GM19328 (cell line): ENCODE data around the gene ZNF365.
"Not testable (repeated sequence)": the region's sequence is repeated elsewhere in the genome, so short reads cannot be mapped to it uniquely, and the experiment has no call there.

Experiments used
- ATAC-seq: cut with Tn5 transposase; IDR thresholded peaks from one replicate; pipeline ENCODE4 v1.9.1; 2021; ENCODE audit warnings: mild to moderate bottlenecking, moderate library complexity; ENCODE audit not compliant: unreplicated experiment

The ZNF365 gene

GRCh38 chr10:62376071-62377025 lies 2.2 kb downstream of the ZNF365 start:
- no peak for ATAC-seq

- no peak for ATAC-seq
Observed at GRCh38 chr10:62377026-62377415, 2.9 kb downstream of the ZNF365 start.

GRCh38 chr10:62377966-62378365 lies 3.8 kb downstream of the ZNF365 start:
- no peak for ATAC-seq

- not testable (repeated sequence) for ATAC-seq
Observed at GRCh38 chr10:62378877-62379276, 4.7 kb downstream of the ZNF365 start.

- no peak for ATAC-seq
Observed at GRCh38 chr10:62379394-62379793, 5.2 kb downstream of the ZNF365 start.

GRCh38 chr10:62380016-62380415 lies 5.8 kb downstream of the ZNF365 start:
- ATAC-seq: no peak

GRCh38 chr10:62381385-62382102 lies 7.4 kb downstream of the ZNF365 start:
- ATAC-seq: no peak

DNA sequence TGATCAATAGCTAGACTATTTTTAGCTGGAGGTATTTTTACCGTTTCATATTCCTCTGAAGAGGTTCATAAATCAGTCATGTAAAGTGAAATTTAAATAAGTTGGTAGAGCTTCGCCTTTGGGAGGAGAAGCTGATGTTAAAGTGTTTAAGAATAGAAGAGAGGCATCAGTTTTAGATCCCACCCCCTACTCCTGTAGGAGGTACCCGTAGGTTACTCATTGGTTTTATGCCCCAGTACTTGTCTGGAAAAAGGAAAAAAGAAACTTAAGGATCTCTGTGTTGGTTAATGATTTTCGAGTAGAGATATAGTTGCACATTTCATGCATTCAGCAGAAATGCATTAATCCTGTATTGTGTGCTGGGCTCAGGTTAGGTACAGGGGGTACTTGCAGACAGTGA lies 8.7 kb downstream of the ZNF365 start:
- ATAC-seq: no peak

GRCh38 chr10:62384057-62384446 lies 9.9 kb downstream of the ZNF365 start:
- ATAC-seq: no peak

DNA sequence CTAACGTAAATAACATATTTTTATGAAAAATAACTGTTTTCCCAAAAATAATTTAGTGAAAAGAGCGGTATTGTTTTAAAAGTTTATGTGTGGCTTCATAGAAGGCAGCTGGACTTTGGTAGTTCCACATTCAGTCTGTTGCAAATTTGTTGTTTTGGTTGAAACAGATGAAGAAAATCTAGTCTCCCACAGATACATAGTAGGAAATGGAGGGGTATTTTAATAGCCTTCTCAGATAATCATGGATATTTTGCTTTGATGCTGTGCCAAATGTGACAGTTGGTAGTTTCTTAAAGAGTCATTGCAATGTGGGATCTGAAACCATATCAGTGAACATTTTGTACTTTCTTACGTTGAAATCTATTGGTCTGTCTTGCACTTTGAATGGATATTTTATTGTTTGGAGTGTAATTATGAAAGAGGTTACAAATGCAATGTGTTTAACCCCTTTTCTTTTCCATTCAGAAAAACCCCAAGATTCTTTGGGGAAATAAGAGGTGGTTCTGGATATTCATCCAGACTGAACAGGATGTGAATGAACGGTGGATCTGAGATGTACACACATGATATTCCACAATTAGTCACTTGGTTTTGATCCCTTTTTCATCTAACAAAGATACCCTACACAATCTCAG lies 10.4 kb downstream of the ZNF365 start:
- no peak for ATAC-seq

DNA sequence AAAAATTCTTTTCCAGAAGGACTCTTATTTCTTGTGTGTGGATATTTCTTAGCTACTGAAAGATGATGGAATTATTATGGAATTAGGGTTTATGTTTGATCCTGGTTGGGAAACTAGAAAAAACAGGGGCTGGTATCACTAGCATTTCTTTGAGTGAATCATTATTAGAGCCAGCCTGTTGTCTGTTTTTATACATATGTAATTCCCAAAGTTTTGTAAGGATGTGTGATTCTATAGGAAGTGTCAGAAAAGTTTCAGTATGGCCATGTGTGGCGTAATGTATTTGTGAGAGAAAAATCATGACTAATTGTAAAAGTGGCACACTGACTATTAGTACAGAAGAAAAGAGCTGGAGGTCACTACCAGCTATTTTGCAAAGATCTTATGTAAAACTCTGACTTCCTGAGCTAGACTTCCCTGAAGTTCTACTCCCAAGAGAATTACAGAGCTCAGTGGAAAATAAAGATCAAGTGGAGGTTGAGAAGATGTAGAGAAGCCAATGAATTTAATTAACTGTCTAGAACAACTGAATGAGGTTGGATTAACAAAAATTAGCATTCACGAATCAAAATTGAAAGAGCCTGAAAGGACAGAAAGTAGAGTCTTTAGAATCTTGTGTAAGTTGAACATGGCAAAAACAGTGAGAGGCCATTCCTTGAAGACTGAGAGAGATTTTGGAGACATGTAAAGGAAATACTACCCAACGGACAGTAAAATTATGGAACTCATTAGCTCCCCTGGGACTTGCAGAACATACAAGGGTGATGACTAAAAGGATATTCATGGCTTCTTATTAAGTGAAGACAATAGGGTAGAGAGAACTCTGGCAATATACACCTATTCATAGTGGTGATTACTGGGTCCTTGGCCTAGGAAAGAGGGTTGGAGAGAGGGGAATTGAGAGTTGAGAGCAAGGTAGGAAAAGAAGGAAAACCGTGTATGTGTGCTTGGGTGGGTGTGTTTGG lies 12.5 kb downstream of the ZNF365 start:
- ATAC-seq: no peak

DNA sequence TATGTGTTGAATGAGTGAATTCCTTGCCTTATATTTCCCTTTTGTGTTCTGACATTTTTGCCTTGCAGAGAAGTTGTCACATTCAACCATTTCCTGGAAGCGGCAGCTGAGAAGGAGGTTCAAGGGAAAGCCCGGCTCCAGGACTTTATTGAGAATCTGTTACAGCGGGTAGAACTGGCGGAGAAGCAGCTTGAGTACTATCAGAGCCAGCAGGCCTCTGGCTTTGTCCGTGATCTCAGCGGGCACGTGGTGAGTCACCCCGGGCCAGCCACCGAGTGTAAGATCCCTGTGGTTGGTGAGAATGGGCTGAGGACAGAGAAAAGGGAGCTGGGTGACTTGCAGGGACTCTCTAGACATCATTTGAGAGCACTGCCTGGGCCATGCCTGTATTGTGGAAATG lies 14.2 kb downstream of the ZNF365 start:
- ATAC-seq: no peak

GRCh38 chr10:62390497-62391176 lies 16.5 kb downstream of the ZNF365 start:
- ATAC-seq: no peak

GRCh38 chr10:62393237-62393636 lies 19.1 kb downstream of the ZNF365 start:
- ATAC-seq: no peak

DNA sequence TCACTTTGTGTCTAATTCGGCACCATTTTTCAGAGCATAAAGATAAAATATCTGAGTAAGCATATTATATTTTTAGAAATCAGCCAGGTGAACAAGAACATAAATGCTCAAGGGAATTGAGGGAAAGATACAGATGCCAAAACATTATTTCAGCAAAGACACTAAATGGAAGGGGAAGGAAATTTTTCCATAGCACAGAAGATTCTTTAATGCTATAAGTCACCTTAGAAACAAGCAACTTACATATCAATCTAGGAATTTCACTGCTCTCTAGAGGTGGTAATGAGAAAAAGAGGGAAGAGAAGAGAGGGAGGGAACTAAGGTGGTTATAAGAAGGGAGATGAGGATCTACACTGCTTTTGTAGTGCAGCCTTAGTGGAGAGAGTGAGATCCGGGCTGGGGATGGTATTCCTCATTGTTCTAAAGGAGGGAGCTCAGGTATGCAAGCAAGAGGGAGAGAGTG lies 20.4 kb downstream of the ZNF365 start:
- ATAC-seq: no peak

GRCh38 chr10:62395892-62396291 lies 21.7 kb downstream of the ZNF365 start:
- ATAC-seq: no peak

GRCh38 chr10:62396864-62397263 lies 22.7 kb downstream of the ZNF365 start:
- no peak for ATAC-seq

DNA sequence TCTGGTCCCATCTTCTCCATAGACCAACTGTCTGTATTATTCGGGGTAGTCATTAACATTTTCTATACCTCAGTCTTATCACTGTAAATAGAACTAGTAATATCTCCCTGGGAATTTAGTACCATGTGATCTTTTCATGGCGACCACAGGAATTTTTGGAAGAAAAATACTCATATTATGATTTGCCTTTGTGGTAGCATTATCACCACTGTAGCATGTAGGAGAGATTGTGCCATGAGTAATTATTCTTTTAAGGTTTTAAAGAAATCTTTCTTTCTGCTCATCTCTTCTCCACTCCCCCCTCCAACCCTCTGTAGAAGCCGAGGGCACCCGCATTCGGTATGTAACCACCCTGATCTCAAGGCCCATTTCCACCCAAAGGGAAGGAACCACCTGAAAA lies 25.0 kb downstream of the ZNF365 start:
- no peak for ATAC-seq

DNA sequence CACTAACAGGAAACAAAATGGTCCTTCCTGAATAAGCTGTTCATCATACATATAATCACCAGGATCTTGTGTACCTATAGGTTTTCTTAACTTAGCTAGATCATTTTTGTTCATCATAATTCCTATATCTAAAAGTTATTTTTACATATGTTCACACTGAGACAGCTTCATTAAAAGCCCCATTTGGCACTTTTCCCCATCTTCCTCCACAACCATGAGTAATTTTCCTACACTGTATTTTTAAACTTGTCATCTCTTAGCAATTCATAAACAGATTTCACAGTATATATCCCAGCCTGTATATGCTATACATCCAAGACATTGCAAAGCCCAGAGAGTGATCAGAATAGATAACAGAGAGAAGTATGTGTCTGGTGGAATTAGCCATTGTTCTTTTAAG lies 28.3 kb downstream of the ZNF365 start:
- ATAC-seq: no peak

DNA sequence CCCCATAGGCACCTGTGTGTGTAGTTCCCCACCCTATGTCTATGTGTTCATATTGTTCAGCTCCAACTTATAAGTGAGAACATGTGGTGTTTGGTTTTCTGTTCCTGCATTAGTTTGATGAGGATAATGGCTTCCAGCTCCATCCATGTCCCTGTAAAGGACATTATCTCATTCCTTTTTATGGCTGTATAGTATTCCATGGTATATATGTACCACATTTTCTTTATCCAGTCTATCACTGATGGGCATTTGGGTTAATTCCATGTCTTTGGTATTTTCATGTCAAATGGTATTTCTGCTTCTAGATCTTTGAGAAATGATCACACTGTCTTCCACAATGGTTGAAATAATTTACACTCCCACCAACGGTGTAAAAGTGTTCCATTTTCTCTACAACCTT lies 36.4 kb downstream of the ZNF365 start:
- not testable (repeated sequence) for ATAC-seq
